ENCODE data around the gene JPH3. TPM values are rescaled to one million over a fixed set of nuclear protein-coding genes. Genes with fewer than 3 reads are reported as not detected.

The JPH3 gene
- total and polyA plus RNA-seq, 3 donors from 2014 or later: 3.2 to 8.7 (median 8.3) TPM

DNA sequence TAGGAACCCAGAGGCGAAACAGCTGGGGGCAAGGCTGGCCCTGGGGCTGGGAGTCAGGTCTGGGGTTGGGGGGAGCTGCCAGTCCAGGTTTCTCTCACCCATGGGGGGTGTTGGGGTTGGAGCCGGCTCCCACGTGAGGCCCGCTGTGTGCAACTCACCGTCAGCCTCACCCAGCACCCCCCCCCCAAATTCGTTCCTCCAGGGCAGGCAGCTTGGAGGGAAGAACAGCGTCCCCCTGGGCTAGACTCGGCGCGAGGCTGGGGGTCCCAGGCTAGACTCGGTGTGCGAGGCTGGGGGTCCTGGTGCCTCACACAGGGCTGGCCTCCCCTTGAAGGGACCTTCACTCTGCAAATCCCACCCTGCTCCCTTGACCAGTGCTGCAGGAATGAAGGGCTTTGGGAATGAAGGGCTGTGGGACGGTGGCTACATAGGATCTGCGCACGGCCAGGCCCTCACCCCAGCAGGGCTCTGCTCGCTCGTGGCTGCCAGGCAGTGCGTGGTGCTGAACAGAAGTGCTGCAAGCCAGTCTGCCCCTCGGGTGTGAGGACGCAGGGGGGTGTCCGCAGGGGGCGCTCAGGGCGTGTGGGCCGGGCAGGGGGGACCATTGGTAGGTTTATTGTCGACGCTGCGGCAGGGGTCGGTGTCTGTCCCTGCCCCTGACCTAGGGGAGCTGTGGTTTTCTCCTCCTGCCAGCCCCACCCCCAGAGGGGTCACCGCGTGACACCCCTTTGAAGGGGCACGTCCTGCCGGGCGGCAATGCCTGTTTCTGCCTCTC lies 88.8 kb downstream of the JPH3 start:
- intact Hi-C loops (cut with DNase I; ENCODE audit: low total_unique reads): no loop called here
- no peaks in the 10 kb centered on the region for H3K27me3 ChIP-seq
- no peak overlapping the region for H3K4me3 ChIP-seq
- peaks cover 8% of the 10 kb centered on the region for H3K4me1 ChIP-seq
- H3K9me3 ChIP-seq: no peaks in the 10 kb centered on the region
- no peak for DNase-seq
- WGBS, 2 donors: 52 to 64% methylated on average over 19 to 33 of the region's 33 CpGs
- TF ChIP-seq CTCF (IDR thresholded peaks at IDR 0.05) (no peak), POLR2A (IDR thresholded peaks at IDR 0.05) (no peak)
- H3K36me3 ChIP-seq (ENCODE audit: low read depth, missing control alignments): no peaks in the 10 kb centered on the region
- H3K27ac ChIP-seq: no peak overlapping the region

- DNase-seq: no peak
- intact Hi-C loops (cut with DNase I; ENCODE audit: low total_unique reads): no loop called here
- Histone ChIP-seq H3K4me3 (no peak overlapping the region), H3K4me1 (peaks cover 8% of the 10 kb centered on the region), H3K36me3 (ENCODE audit: low read depth, missing control alignments) (no peaks in the 10 kb centered on the region), H3K27ac (no peak overlapping the region), H3K27me3 (no peaks in the 10 kb centered on the region), H3K9me3 (no peaks in the 10 kb centered on the region)
- no peak for TF ChIP-seq POLR2A (IDR thresholded peaks at IDR 0.05)
- no peak for TF ChIP-seq CTCF (IDR thresholded peaks at IDR 0.05)
- WGBS, 2 donors: 56 to 69% methylated on average over 12 to 14 of the region's 14 CpGs
These were observed 89.4 kb downstream of the JPH3 start for GRCh38 chr16:87691686-87692079.

DNA sequence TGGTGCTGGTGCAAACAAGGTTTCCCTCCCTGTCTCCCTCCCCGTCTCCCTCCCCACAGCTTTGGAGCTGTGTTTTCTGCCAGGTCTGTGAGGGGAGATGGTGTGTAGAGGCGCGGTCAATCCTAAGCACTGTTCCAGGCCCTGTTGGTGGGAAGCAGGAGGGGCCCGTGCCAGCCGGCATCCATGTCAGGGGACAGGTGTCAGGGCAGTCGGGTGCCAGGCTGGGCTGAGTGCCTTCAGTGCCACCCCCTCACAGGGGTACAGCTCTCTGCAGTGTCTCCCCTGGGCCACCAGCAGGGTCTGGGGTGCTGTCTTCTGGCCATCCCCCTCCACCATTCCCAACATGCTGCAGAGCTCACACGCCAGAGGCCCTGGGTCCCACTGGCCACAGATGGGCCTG lies 89.9 kb downstream of the JPH3 start:
- DNase-seq: no peak
- intact Hi-C loops (cut with DNase I; ENCODE audit: low total_unique reads): no loop called here
- no peaks in the 10 kb centered on the region for H3K36me3 ChIP-seq (ENCODE audit: low read depth, missing control alignments)
- no peaks in the 10 kb centered on the region for H3K27me3 ChIP-seq
- H3K4me3 ChIP-seq: no peak overlapping the region
- H3K4me1 ChIP-seq: peaks cover 8% of the 10 kb centered on the region
- 60 to 87% methylated on average over 1 to 7 of the region's 7 CpGs for WGBS, 2 donors
- no peaks in the 10 kb centered on the region for H3K9me3 ChIP-seq
- TF ChIP-seq POLR2A (IDR thresholded peaks at IDR 0.05) (no peak), CTCF (IDR thresholded peaks at IDR 0.05) (no peak)
- no peak overlapping the region for H3K27ac ChIP-seq

GRCh38 chr16:87692756-87693155 lies 90.4 kb downstream of the JPH3 start:
- WGBS, 2 donors: 90 to 92% methylated on average over 6 to 12 of the region's 12 CpGs
- no peak for TF ChIP-seq CTCF (IDR thresholded peaks at IDR 0.05)
- TF ChIP-seq POLR2A (IDR thresholded peaks at IDR 0.05): no peak
- peaks cover 13% of the 10 kb centered on the region for H3K4me1 ChIP-seq
- DNase-seq: no peak
- H3K4me3 ChIP-seq: no peak overlapping the region
- no peak overlapping the region for H3K27ac ChIP-seq
- intact Hi-C loops (cut with DNase I; ENCODE audit: low total_unique reads): no loop called here
- H3K9me3 ChIP-seq: no peaks in the 10 kb centered on the region
- no peaks in the 10 kb centered on the region for H3K36me3 ChIP-seq (ENCODE audit: low read depth, missing control alignments)
- H3K27me3 ChIP-seq: no peaks in the 10 kb centered on the region

DNA sequence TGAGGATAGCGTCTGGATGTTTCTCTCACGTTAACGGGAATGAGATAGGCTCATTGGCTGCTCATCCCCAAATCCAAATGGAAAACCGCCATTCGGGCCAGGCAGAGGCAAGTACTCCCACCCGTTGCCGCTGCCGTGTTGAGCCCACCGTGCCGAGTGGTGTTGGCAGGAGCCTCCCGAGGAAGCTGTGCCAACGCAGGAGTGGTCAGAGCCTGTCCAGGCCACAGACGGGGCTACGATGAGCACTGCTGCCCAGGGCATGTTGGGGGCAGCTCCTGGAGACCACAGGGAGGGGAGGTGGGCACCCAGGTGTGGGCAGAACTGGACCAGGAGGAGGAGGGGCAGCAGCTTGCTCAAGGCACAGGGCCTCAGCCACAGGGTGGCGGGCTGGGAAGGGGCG lies 91.5 kb downstream of the JPH3 start:
- TF ChIP-seq CTCF (IDR thresholded peaks at IDR 0.05) (no peak), POLR2A (IDR thresholded peaks at IDR 0.05) (no peak)
- H3K27ac ChIP-seq: no peak overlapping the region
- H3K9me3 ChIP-seq: no peaks in the 10 kb centered on the region
- H3K36me3 ChIP-seq (ENCODE audit: low read depth, missing control alignments): no peaks in the 10 kb centered on the region
- H3K4me3 ChIP-seq: no peak overlapping the region
- no peaks in the 10 kb centered on the region for H3K27me3 ChIP-seq
- no peak for DNase-seq
- peaks cover 23% of the 10 kb centered on the region for H3K4me1 ChIP-seq
- intact Hi-C loops (cut with DNase I; ENCODE audit: low total_unique reads): no loop called here
- WGBS, 2 donors: 96 to 97% methylated on average over 5 to 16 of the region's 16 CpGs

Data from testis (tissue), 3 donors.